Panc1 (cell line): Measurements from ENCODE around the gene ATP11A. TPM values are rescaled to one million over a fixed set of nuclear protein-coding genes. Genes with fewer than 3 reads are reported as not detected.

ENCODE experiments used
- ATAC-seq: fragments of 200-7000 bp; cut with Tn5 transposase; 2 replicates; pipeline ENCODE4 v1.9.1; 2020; ENCODE audit warnings: mild to moderate bottlenecking, moderate library complexity
- BruUV-seq: library from RNA; stranded (reverse); fragments of 400-500 nt; replicated peaks from 2 replicates; lab custom pipeline; 2021; lab: Mats Ljungman, UMichigan
- CTCF ChIA-PET: fragments of 300-600 bp; sonication (Branson Sonifier 250); formaldehyde crosslinking; loops from one replicate; lab custom pipeline; 2022; ENCODE audit warnings: antibody characterized with exemption; lab: Charles Lee
- POLR2A ChIA-PET: fragments of 300-600 bp; sonication (Branson Sonifier 250); formaldehyde crosslinking; loops from one replicate; lab custom pipeline; 2022; ENCODE audit warnings: antibody characterized with exemption; lab: Charles Lee
- DNase-seq: peaks from one replicate; pipeline ENCODE4 v3.0.0-alpha.2; 2010; ENCODE audit warnings: low read depth, low spot score
- H3K27ac ChIP-seq: 2 replicates; pipeline ENCODE4 v1.5.1; 2011; ENCODE audit warnings: mild to moderate bottlenecking, low read length, inconsistent platforms
- H3K27me3 ChIP-seq: fragments of 200-500 bp; sonication (Bioruptor generic); 2 replicates; pipeline ENCODE4 v1.6.0; 2014; ENCODE audit warnings: low read length, inconsistent platforms; ENCODE audit not compliant: control insufficient read depth, insufficient read depth
- H3K36me3 ChIP-seq: fragments of 200-500 bp; sonication (Bioruptor generic); 2 replicates; pipeline ENCODE4 v1.5.1; 2014; ENCODE audit warnings: inconsistent platforms, mild to moderate bottlenecking, low read length, moderate library complexity; ENCODE audit not compliant: control insufficient read depth, insufficient read depth
- H3K4me1 ChIP-seq: 2 replicates; pipeline ENCODE4 v1.5.1; 2011; ENCODE audit warnings: inconsistent platforms, mild to moderate bottlenecking, low read length, moderate library complexity; ENCODE audit not compliant: control insufficient read depth, insufficient read depth
- H3K4me3 ChIP-seq, 2 experiments: 2 replicates each; pipeline ENCODE4 v1.5.1; 2011 to 2012; ENCODE audit warnings: low read depth in 2 of 2, low read length in 2 of 2, mild to moderate bottlenecking in 2 of 2, inconsistent platforms in 1 of 2, moderate library complexity in 1 of 2
- H3K9me3 ChIP-seq: fragments of 200-500 bp; sonication (Bioruptor generic); 2 replicates; pipeline ENCODE4 v1.5.1; 2014; ENCODE audit warnings: low read depth, mild to moderate bottlenecking, inconsistent platforms, low read length, moderate library complexity; ENCODE audit not compliant: control insufficient read depth, insufficient read depth
- CTCF ChIP-seq: fragments of 450-650 bp; IDR thresholded peaks from 2 replicates; pipeline ENCODE4 v1.5.1; 2017; ENCODE audit warnings: mild to moderate bottlenecking
- POLR2AphosphoS5 ChIP-seq: IDR thresholded peaks from 2 replicates; pipeline ENCODE4 v1.6.1; 2012; ENCODE audit warnings: mild to moderate bottlenecking, low read depth, low read length, moderate library complexity
- REST ChIP-seq, 2 experiments: IDR thresholded peaks; 2 replicates each; pipeline ENCODE4 v1.6.1; 2011 to 2012; ENCODE audit warnings: low read depth in 2 of 2, control low read depth in 1 of 2, low read length in 1 of 2, mild to moderate bottlenecking in 1 of 2, moderate library complexity in 1 of 2; ENCODE audit not compliant: insufficient read depth in 1 of 2
- SIN3A ChIP-seq: IDR thresholded peaks from 2 replicates; pipeline ENCODE4 v1.6.1; 2012; ENCODE audit warnings: low read depth, mild to moderate bottlenecking, low read length, moderate library complexity, borderline replicate concordance; ENCODE audit not compliant: insufficient read depth
- TCF7L2 ChIP-seq: IDR thresholded peaks from 2 replicates; pipeline ENCODE4 v1.6.1; 2011; ENCODE audit warnings: mild to moderate bottlenecking, low read depth, low read length, inconsistent platforms
- in situ Hi-C: cut with HindIII; loops from 2 replicates; pipeline ENCODE4 v1.10.0; 2016; ENCODE audit warnings: low sequenced_read_pairs, low pct_unique_long_range_greater_than_20kb
- intact Hi-C: fragments of 100-400 bp; cut with micrococcal nuclease; formaldehyde crosslinking; loops from one replicate; pipeline ENCODE4 v1.10.0; 2022; ENCODE audit not compliant: unreplicated experiment
- total RNA-seq: library from RNA; stranded (reverse); gene quantifications from one replicate; pipeline ENCODE4 v1.2.1, GENCODE V29; 2021; ENCODE audit not compliant: unreplicated experiment

ATP11A gene
- total RNA-seq, 1 experiment from 2014 or later = 85.8 TPM

- ATAC-seq (no peak), DNase-seq (no peak)
- ChIA-PET POLR2A (no interaction called here), CTCF (no interaction called here)
- no peak overlapping the region for H3K4me3 ChIP-seq
- BruUV-seq = no TSS peak
- H3K27me3 ChIP-seq = no peaks in the 10 kb centered on the region
- peaks cover 7% of the 10 kb centered on the region for H3K4me1 ChIP-seq
- H3K27ac ChIP-seq = no peak overlapping the region
- intact Hi-C loops (no loop called here), in situ Hi-C loops (no loop called here)
- H3K36me3 ChIP-seq = no peaks in the 10 kb centered on the region
- no peaks in the 10 kb centered on the region for H3K9me3 ChIP-seq
- TF ChIP-seq POLR2AphosphoS5 (no peak), CTCF (no peak), SIN3A (no peak), TCF7L2 (no peak), REST (IDR thresholded peaks at IDR 0.05; ENCODE audit: insufficient read depth in 1 of 2, low read depth in 2 of 2, low read length in 1 of 2) (no peak)
Observed at GRCh38 chr13:112738606-112739005, 48.8 kb downstream of the ATP11A start.

- BruUV-seq = no TSS peak
- DNase-seq = no peak
Observed at GRCh38 chr13:112740502-112741131, 50.8 kb downstream of the ATP11A start.

More at GRCh38 chr13:112740502-112741131, 50.8 kb downstream of the ATP11A start:
- Histone ChIP-seq H3K9me3 (no peaks in the 10 kb centered on the region), H3K4me3 (no peak overlapping the region), H3K27me3 (no peaks in the 10 kb centered on the region), H3K4me1 (peaks cover 12% of the 10 kb centered on the region), H3K36me3 (no peaks in the 10 kb centered on the region), H3K27ac (no peak overlapping the region)
- no peak for ATAC-seq
- TF ChIP-seq TCF7L2 = no peak
- no peak for TF ChIP-seq CTCF
- no peak for TF ChIP-seq SIN3A
- in situ Hi-C loops (no loop called here), intact Hi-C loops (no loop called here)
- ChIA-PET CTCF (interaction anchor here (0.7 kb wide), 1 partner anchor 1267 kb away, joined by 3 read pairs; no protein-coding TSS in a partner anchor), POLR2A (no interaction called here)
